ENCODE results near the gene NRG3. TPM values are rescaled to one million over a fixed set of nuclear protein-coding genes. Genes with fewer than 3 reads are reported as not detected.

NRG3 gene
- total RNA-seq, 1 experiment from 2014 or later = 0.62 TPM

- no peak for DNase-seq
- H3K4me3 ChIP-seq (ENCODE audit: insufficient read depth, low read depth, low read length) = no peak overlapping the region
- H3K27me3 ChIP-seq (ENCODE audit: control insufficient read depth, insufficient read depth, low read length) = no peaks in the 10 kb centered on the region
- no peaks in the 10 kb centered on the region for H3K36me3 ChIP-seq (replicated peaks; ENCODE audit: control insufficient read depth, insufficient read depth, low read length)
Measured at GRCh38 chr10:82211346-82211745, 336.4 kb downstream of the NRG3 start.

DNA sequence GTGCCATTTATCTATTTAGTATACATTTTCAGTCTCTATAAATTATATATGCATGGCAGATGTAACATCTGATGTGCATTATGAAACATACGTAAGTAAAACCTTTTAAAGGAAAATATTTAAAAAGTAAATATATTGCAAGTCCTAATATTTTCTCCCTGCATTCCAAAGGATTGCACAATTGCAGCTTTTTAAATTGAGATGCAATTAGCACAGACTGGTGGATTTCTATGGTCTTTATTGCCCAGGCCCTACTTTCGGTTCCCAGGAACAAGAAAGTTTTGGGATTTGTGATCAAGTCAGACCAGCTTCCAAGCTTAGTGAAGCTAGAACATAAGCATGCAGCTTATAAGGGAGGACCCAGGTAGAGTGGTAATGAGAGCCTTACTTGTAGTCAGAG, 337.8 kb downstream of the NRG3 start:
- no peaks in the 10 kb centered on the region for H3K36me3 ChIP-seq (replicated peaks; ENCODE audit: control insufficient read depth, insufficient read depth, low read length)
- no peak overlapping the region for H3K4me3 ChIP-seq (ENCODE audit: insufficient read depth, low read depth, low read length)
- no peaks in the 10 kb centered on the region for H3K27me3 ChIP-seq (ENCODE audit: control insufficient read depth, insufficient read depth, low read length)
- DNase-seq = no peak

- no peak for DNase-seq
- Histone ChIP-seq H3K4me3 (ENCODE audit: insufficient read depth, low read depth, low read length) (no peak overlapping the region), H3K27me3 (ENCODE audit: control insufficient read depth, insufficient read depth, low read length) (no peaks in the 10 kb centered on the region), H3K36me3 (replicated peaks; ENCODE audit: control insufficient read depth, insufficient read depth, low read length) (no peaks in the 10 kb centered on the region)
Measured at GRCh38 chr10:82213784-82214183, 338.8 kb downstream of the NRG3 start.

GRCh38 chr10:82221056-82221455, 346.1 kb downstream of the NRG3 start:
- DNase-seq = no peak
- Histone ChIP-seq H3K4me3 (ENCODE audit: insufficient read depth, low read depth, low read length) (no peak overlapping the region), H3K36me3 (replicated peaks; ENCODE audit: control insufficient read depth, insufficient read depth, low read length) (no peaks in the 10 kb centered on the region), H3K27me3 (ENCODE audit: control insufficient read depth, insufficient read depth, low read length) (no peaks in the 10 kb centered on the region)

GRCh38 chr10:82221601-82222149, 346.7 kb downstream of the NRG3 start:
- H3K36me3 ChIP-seq (replicated peaks; ENCODE audit: control insufficient read depth, insufficient read depth, low read length) = no peaks in the 10 kb centered on the region
- no peaks in the 10 kb centered on the region for H3K27me3 ChIP-seq (ENCODE audit: control insufficient read depth, insufficient read depth, low read length)
- H3K4me3 ChIP-seq (ENCODE audit: insufficient read depth, low read depth, low read length) = no peak overlapping the region
- DNase-seq = peak; percentile 30

DNA sequence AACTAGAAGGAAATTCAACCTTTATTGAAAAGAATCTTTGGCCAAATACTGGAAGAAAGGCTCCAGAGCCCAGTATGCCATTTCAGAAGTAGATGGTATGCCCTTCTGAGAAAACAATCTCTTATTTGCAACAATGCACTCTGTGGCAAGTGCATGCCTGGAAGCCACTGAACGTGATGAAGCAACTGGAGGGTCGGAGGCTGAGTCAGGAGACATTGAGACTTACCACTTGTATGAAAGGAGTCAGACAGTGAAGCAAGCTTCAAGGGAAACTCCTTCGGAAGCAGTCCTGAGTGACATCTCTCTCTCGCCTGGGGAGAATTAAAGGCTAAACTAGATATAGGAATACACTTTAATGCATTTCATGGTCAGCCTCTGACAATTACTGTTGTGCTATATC, 353.7 kb downstream of the NRG3 start:
- no peak for DNase-seq
- H3K27me3 ChIP-seq (ENCODE audit: control insufficient read depth, insufficient read depth, low read length) = no peaks in the 10 kb centered on the region
- no peak overlapping the region for H3K4me3 ChIP-seq (ENCODE audit: insufficient read depth, low read depth, low read length)
- H3K36me3 ChIP-seq (replicated peaks; ENCODE audit: control insufficient read depth, insufficient read depth, low read length) = no peaks in the 10 kb centered on the region

DNA sequence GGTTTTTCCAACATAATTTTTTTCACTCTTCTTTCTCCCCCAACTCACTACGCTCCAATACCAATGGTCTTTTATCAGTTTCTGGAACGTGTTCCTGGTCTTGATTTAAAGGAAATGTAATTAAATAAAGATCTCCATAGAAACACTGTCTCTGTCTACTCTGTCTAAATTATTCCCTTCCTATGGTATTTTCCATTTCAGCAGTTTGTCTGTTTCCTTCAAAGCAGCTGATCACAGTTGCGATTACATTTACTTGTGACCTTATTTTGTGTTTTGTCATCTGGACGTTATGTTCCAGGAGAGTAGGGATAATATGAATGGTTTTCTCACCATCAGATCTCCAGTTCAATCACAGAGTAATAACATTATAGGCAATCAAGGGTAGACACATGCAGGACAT, 359.2 kb downstream of the NRG3 start:
- H3K27me3 ChIP-seq (ENCODE audit: control insufficient read depth, insufficient read depth, low read length) = no peaks in the 10 kb centered on the region
- H3K4me3 ChIP-seq (ENCODE audit: insufficient read depth, low read depth, low read length) = no peak overlapping the region
- no peak for DNase-seq
- no peaks in the 10 kb centered on the region for H3K36me3 ChIP-seq (replicated peaks; ENCODE audit: control insufficient read depth, insufficient read depth, low read length)

- Histone ChIP-seq H3K4me3 (ENCODE audit: insufficient read depth, low read depth, low read length) (no peak overlapping the region), H3K27me3 (ENCODE audit: control insufficient read depth, insufficient read depth, low read length) (no peaks in the 10 kb centered on the region)
- no peak for DNase-seq
Measured at GRCh38 chr10:82236084-82236731, 361.2 kb downstream of the NRG3 start.

GRCh38 chr10:82238291-82238690, 363.3 kb downstream of the NRG3 start:
- no peak for DNase-seq
- H3K4me3 ChIP-seq (ENCODE audit: insufficient read depth, low read depth, low read length) = no peak overlapping the region
- H3K36me3 ChIP-seq (replicated peaks; ENCODE audit: control insufficient read depth, insufficient read depth, low read length) = no peaks in the 10 kb centered on the region

More at GRCh38 chr10:82236084-82236731, 361.2 kb downstream of the NRG3 start:
- no peaks in the 10 kb centered on the region for H3K36me3 ChIP-seq (replicated peaks; ENCODE audit: control insufficient read depth, insufficient read depth, low read length)

GRCh38 chr10:82240408-82240807, 365.4 kb downstream of the NRG3 start:
- Histone ChIP-seq H3K4me3 (ENCODE audit: insufficient read depth, low read depth, low read length) (no peak overlapping the region), H3K27me3 (ENCODE audit: control insufficient read depth, insufficient read depth, low read length) (no peaks in the 10 kb centered on the region), H3K36me3 (replicated peaks; ENCODE audit: control insufficient read depth, insufficient read depth, low read length) (no peaks in the 10 kb centered on the region)
- no peak for DNase-seq

More at GRCh38 chr10:82238291-82238690, 363.3 kb downstream of the NRG3 start:
- H3K27me3 ChIP-seq (ENCODE audit: control insufficient read depth, insufficient read depth, low read length) = no peaks in the 10 kb centered on the region

DNA sequence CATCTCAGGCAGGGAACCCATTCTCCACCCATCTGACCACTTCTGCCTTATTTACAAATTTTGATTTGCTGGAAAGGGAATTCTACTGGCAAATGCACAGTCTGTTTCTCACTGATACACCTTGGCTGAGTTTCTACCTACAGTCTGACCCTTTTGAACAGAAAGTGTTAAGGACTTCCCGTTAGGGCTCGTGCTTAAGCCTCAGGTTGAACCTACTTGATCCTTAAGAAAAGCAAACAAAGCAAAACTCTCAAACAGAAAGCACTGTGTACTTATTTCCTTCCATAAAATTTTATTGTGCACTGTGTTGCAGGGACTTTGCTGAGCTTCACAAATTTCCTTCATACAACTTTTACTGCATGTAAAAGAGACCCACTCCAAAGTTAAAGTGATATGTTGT, 367.8 kb downstream of the NRG3 start:
- DNase-seq = no peak
- Histone ChIP-seq H3K4me3 (ENCODE audit: insufficient read depth, low read depth, low read length) (no peak overlapping the region), H3K36me3 (replicated peaks; ENCODE audit: control insufficient read depth, insufficient read depth, low read length) (no peaks in the 10 kb centered on the region), H3K27me3 (ENCODE audit: control insufficient read depth, insufficient read depth, low read length) (no peaks in the 10 kb centered on the region)

DNA sequence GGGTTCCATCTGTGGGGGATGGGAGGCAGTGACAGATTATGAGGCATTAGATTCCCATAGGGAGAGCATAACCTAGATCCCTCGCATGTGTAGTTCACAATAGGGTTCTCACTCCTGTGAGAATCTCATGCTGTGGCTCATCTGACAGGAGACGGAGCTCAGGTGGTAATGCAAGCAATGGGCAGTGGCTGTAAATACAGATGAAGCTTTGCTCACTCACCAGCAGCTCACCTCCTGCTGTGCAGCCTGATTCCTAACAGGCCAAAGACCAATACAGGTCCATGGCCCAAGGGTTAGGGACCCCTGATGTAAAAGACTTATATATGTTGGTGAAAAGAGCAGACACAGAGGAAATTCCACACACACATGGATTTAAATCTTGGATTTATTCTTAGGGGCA, 370.2 kb downstream of the NRG3 start:
- DNase-seq = no peak

GRCh38 chr10:82245906-82246560, 371.0 kb downstream of the NRG3 start:
- DNase-seq = no peak

More for the DNA sequence above, 370.2 kb downstream of the NRG3 start:
- Histone ChIP-seq H3K36me3 (replicated peaks; ENCODE audit: control insufficient read depth, insufficient read depth, low read length) (no peaks in the 10 kb centered on the region), H3K27me3 (ENCODE audit: control insufficient read depth, insufficient read depth, low read length) (no peaks in the 10 kb centered on the region), H3K4me3 (ENCODE audit: insufficient read depth, low read depth, low read length) (no peak overlapping the region)

GRCh38 chr10:82249141-82249540, 374.1 kb downstream of the NRG3 start:
- Histone ChIP-seq H3K27me3 (ENCODE audit: control insufficient read depth, insufficient read depth, low read length) (no peaks in the 10 kb centered on the region), H3K36me3 (replicated peaks; ENCODE audit: control insufficient read depth, insufficient read depth, low read length) (no peaks in the 10 kb centered on the region), H3K4me3 (ENCODE audit: insufficient read depth, low read depth, low read length) (no peak overlapping the region)
- no peak for DNase-seq

More at GRCh38 chr10:82245906-82246560, 371.0 kb downstream of the NRG3 start:
- Histone ChIP-seq H3K27me3 (ENCODE audit: control insufficient read depth, insufficient read depth, low read length) (no peaks in the 10 kb centered on the region), H3K36me3 (replicated peaks; ENCODE audit: control insufficient read depth, insufficient read depth, low read length) (no peaks in the 10 kb centered on the region), H3K4me3 (ENCODE audit: insufficient read depth, low read depth, low read length) (no peak overlapping the region)

- H3K36me3 ChIP-seq (replicated peaks; ENCODE audit: control insufficient read depth, insufficient read depth, low read length) = no peaks in the 10 kb centered on the region
- no peak for DNase-seq
- no peaks in the 10 kb centered on the region for H3K27me3 ChIP-seq (ENCODE audit: control insufficient read depth, insufficient read depth, low read length)
- H3K4me3 ChIP-seq (ENCODE audit: insufficient read depth, low read depth, low read length) = no peak overlapping the region
Measured at GRCh38 chr10:82251222-82251906, 376.4 kb downstream of the NRG3 start.

All from H7 (cell line).